OCI-LY3 (cell line): Measurements from ENCODE around the gene STAT4.

Experiments
- EZH2phosphoT487 ChIP-seq: fragments of 200-600 bp; shearing (Covaris generic); IDR thresholded peaks from 2 replicates; pipeline ENCODE4 v1.6.1; 2018; ENCODE audit warnings: antibody characterized with exemption, mixed run types, low read depth
- TF ChIP-seq, protein P1 (sequence below): fragments of 200-600, 300-600 bp; sonication (generic); IDR thresholded peaks from 2 replicates; pipeline ENCODE4 v1.5.1; 2014; ENCODE audit warnings: antibody characterized with exemption, low read length, low read depth

DNA sequence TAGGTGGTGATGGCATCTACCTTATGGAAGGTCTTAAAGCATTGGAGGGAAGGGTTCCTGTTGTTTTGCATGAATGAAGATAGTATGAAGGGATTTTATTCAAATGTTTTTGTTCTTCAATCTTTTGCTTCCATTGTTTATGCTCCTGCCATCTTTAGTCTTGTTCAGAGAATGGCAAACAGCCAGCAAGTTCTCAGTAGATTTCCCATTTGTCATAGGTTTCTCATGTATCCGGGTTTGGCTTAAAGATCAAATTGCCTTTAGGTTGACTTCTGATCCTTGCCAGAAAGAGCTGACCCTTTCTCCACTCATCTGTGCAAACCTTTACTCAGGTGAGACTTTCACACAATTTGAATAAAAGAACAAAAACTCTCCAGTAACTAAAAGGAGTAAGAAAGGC, 44.2 kb upstream of the STAT4 start:
- TF ChIP-seq, protein P1, sequence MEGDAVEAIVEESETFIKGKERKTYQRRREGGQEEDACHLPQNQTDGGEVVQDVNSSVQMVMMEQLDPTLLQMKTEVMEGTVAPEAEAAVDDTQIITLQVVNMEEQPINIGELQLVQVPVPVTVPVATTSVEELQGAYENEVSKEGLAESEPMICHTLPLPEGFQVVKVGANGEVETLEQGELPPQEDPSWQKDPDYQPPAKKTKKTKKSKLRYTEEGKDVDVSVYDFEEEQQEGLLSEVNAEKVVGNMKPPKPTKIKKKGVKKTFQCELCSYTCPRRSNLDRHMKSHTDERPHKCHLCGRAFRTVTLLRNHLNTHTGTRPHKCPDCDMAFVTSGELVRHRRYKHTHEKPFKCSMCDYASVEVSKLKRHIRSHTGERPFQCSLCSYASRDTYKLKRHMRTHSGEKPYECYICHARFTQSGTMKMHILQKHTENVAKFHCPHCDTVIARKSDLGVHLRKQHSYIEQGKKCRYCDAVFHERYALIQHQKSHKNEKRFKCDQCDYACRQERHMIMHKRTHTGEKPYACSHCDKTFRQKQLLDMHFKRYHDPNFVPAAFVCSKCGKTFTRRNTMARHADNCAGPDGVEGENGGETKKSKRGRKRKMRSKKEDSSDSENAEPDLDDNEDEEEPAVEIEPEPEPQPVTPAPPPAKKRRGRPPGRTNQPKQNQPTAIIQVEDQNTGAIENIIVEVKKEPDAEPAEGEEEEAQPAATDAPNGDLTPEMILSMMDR = no peak
- no peak for TF ChIP-seq EZH2phosphoT487
